NCI-H2029 treated with DMSO at 0.1 percent for 48 hours (cell line): ENCODE results near the gene WDFY4.

Experiments
- DNase-seq: peaks from one replicate; lab custom pipeline; 2025; lab: John Stamatoyannopoulos, UW

Gene WDFY4

GRCh38 chr10:48910548-48910947 lies 225.9 kb downstream of the WDFY4 start:
- DNase-seq: no peak

- no peak for DNase-seq
Measured at GRCh38 chr10:48913674-48914073, 229.0 kb downstream of the WDFY4 start.

DNA sequence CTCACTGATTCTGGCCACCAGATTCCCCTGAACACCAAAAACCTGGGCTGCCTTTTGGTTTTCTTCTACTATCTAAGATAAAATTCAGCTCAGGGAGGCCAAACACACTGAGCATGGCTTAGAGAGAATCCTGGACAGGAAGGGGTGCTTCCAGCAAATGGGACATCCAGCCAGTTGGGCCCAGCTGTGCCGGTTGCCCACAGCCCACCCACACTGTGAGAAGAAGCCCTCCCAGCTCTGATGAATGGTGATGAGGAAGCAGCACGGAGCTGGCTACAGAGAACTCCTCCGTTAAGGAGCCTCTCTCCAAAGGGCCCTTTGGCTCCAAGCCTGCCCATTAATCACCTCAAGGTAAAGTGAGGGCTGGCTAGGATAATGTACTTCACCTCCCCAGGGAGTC lies 239.1 kb downstream of the WDFY4 start:
- DNase-seq: no peak

GRCh38 chr10:48924988-48925387 lies 240.3 kb downstream of the WDFY4 start:
- no peak for DNase-seq

GRCh38 chr10:48926255-48926654 lies 241.6 kb downstream of the WDFY4 start:
- DNase-seq: no peak

DNA sequence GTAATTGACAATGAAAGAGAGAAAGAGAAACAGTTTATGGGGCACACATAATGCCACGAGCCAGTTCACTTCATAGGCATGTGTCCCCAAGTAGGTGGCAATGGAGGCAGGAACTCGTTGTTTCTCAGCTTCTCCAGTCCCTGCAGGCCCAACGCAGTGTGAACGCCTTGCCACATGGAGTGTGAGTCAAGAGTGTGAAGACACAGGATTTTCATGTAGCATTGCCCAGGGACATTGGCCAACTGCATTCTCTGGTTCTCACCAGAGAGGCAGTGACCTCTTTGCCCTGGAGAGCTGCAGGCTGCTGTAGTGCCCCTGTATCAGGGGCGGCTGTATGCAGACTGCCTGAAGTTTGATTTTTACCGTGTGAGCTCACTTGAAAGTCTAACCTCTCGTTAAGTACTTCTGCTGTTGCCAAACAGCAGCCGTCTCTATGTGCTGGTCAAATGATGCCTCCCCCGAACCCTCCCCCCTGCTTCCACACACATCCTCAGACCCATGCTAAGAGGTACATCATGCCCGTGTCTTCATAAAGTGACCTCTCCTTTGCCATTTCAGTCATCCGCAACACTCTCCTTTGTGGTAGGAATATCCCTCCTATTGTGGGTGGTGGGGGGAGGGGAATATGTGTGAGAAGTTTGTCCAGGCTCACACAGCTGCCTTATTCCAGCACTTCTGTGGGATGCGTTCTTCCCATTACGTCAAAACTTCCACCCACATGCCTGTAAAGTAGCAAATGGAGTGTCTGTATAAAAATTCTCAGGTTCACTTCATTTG lies 242.3 kb downstream of the WDFY4 start:
- DNase-seq: no peak

DNA sequence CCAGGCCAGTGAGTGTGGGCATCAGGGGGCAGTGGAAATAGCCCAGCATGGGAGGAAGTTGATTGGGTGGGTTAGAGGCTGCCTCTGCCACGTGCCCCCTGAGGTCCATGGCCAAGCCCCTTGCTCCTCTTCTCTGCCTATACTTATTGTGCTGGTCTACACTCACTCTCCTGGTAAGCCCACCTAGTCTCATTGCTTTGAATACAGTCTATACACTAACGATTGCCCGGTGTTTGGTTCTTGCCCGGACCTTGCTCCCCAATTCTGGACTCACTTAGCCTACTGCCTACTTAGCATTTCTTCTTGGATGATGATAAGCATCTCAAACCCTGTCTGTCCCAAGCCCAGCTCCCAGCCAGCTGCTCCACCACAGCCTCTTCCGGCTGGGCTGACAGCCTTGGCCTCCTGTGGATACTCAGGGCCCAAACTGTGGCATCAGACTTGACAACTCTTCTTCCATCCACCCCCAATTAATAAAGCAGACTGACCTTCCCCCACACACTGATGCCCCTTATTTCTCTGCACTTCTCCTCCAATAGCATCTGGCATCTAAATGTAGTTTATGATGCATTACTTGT lies 244.8 kb downstream of the WDFY4 start:
- DNase-seq: no peak

DNA sequence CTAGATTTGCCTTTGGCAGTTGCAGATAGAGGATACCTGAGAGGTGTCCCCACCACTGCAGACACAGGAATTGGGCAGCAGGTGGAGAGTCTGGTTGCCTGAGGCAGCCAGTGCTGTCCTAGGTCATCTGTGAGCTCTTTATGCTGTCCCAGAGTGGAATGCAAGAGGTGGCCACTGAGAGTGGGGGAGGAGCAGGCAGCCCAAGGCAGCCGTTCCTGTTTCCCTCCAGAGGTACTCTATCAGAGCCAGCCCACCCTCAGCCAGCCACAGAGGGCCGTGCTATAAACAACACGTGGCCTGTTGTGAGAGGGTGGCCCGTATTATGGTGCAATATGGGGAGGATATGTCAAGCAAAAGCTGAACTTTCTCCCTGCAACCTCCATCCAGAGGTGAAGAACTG lies 246.5 kb downstream of the WDFY4 start:
- no peak for DNase-seq

GRCh38 chr10:48932831-48933664 lies 248.4 kb downstream of the WDFY4 start:
- no peak for DNase-seq

- no peak for DNase-seq
Measured at GRCh38 chr10:48934672-48935501, 250.2 kb downstream of the WDFY4 start.

DNA sequence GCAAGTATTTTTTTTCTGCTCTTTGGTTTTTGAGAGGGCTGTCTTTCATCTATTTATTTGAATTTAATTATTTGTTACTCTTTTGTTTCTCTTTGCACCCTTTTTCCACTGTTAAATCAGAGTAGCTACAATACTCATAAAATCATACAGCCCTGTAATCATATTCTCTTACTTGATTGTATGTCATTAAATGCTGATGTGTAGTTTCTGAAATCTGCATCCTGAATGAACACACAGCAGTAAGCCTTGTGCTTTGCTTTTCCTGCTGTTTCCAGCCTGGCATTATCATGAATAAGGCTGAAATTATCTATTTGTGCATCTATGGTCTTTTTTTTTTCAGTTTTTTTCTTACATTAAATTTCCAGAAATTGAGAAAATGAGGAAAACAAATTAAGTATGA lies 250.9 kb downstream of the WDFY4 start:
- DNase-seq: no peak

DNA sequence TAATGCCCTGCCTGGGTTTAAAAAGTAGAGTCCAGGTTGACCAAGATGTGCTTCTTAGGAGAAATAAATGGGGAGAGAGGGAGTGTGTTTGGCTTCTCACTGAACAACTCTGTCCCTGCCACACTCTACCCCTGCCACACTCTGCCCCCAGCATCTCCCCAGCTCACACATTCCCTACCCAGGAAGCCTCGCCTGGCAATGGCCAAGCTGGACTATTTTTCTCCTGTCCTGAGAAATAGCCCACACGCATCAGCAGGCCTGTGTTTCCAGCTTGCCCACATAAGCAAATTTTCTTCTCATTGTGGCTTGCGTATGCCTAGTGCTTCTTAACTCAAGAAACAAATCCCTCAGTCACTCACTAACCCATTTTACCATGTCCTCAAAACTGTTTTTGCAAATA lies 253.1 kb downstream of the WDFY4 start:
- no peak for DNase-seq

DNA sequence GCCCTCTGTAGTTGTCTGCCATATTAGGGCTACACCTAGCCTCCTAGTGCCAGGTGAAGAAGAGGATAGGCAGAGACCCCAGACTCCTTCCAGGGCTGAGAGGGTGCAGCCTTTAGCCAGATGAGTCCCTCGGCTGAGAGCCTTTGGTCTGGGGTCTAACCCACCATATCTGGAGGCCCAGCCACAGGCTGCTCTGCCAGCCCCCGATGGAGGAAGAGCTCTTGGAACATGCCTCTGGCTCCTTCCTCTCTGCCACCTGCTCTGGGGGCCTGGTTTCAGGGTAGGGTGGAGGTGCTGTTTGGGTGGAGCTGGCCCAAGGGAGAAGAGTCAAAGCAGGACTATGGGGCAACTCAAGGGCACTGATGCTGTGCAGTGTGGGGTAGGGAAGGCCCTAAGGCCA lies 253.6 kb downstream of the WDFY4 start:
- no peak for DNase-seq

DNA sequence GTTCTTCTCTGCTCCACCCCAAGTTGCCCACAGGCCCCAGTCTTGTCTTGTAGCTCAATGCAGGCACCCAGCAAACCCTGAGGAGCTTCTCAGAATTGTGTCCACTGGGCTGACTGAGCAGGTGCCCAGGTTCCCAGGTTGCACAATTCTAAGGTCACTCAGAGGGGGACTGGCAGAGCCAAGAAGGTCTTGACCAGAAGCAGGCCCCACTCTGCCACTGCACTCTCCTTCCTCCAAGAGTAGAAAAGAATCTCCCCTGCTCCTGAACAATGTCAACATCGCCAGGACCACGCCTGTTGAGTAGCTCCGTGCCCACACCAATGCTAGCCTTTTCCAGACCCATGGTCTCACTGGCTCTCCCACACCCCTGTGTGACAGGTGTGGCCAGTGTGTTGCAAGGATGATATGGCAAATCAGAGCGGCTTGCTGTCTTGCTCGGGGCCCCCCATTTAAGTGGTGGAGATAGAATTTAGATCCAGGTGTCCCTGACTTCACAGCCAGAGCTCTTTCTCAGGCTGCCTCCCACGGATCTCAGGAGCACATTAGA lies 254.4 kb downstream of the WDFY4 start:
- DNase-seq: no peak

DNA sequence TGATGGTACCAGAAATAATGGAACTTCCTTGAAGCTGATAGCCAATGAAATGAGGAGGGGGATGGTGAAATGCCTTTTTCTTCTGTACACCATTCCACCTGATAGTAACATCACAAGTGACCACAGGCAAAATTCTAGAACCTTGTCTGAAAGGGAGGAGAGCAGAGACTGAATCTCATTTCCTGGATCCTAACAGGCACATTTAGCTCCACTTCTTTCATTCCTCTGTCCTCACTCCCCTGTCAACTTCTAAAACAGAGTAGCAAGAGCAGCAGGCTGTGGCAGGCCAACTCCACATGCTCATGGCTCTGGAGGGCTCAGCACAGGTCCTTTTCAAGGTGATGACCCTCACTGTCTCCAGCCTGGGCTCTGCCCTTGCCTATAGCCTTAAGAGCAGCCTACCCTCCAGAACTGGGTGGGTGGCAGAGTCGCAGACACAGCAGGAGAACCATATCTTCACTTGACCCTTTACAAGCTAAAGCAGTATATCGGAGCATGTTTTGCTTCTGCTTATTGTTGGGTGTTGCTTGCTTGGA lies 255.2 kb downstream of the WDFY4 start, which contains the start of gene LRRC18:
Gene LRRC18, minus strand, starts transcription at position 51 of the 536 bp plus-strand sequence. CDS start 25,685 bp downstream, outside the sequence.
- no peak for DNase-seq

- DNase-seq: no peak
Measured at GRCh38 chr10:48940372-48940771, 255.7 kb downstream of the WDFY4 start.

GRCh38 chr10:48940958-48941357 lies 256.3 kb downstream of the WDFY4 start:
- DNase-seq: no peak

DNA sequence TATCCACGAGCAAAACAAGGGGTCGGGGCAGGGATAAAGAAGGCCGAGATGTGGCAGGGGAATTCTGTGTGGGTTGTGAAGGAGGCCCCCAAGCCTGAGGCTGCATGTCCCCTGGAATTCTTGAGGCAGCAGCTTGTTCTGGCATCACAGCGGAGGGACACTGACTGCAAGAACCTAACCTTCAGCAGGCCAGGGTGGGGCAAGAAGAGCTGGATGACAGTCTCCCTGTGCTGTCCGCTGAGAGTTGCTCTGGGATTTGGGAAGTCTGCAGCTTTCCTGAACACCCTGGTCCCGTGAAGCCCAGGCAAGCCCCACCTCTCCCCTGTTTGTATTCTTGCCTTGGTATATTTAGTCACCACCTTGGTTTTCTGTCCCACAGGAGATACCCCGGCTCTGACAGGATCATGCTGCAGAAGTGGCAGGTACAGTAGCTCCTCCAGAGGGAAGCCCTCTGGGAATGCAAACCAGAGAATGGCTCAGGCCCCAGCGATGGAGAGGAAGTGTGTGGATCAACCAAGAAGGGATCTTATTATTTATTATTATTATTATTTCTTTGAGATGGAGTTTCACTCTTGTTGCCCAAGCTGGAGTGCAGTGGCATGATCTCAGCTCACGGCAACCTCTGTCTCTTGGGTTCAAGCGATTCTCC lies 256.9 kb downstream of the WDFY4 start:
- no peak for DNase-seq

GRCh38 chr10:48943096-48943495 lies 258.4 kb downstream of the WDFY4 start:
- no peak for DNase-seq

- no peak for DNase-seq
Measured at GRCh38 chr10:48944171-48944570, 259.5 kb downstream of the WDFY4 start.
